Measurements from ENCODE around the gene PCGF1.

- no peak for TF ChIP-seq POLR2AphosphoS5 (IDR thresholded peaks at IDR 0.05; ENCODE audit: low read depth, low read length)
- no peak for TF ChIP-seq TAF1 (IDR thresholded peaks at IDR 0.05; ENCODE audit: borderline replicate concordance, insufficient read depth, low read length)
- no peak for TF ChIP-seq REST (IDR thresholded peaks at IDR 0.05; ENCODE audit: insufficient read depth in 1 of 2, low read depth in 2 of 2, low read length in 2 of 2)
- no peak for TF ChIP-seq SIN3A (IDR thresholded peaks at IDR 0.05; ENCODE audit: borderline replicate concordance, insufficient read depth, low read length)
- no peak for TF ChIP-seq FOXP2 (optimal IDR thresholded peaks at IDR 0.05; ENCODE audit: borderline replicate concordance, extremely low read depth, extremely low read length, insufficient read depth)
Observed at GRCh38 chr2:74498500-74499266, 8.8 kb downstream of the PCGF1 start.
